Fibroblast of pulmonary artery (primary cell): ENCODE data around the gene SDF4.
"Not testable (repeated sequence)": the region's sequence is repeated elsewhere in the genome, so short reads cannot be mapped to it uniquely, and the experiment has no call there.

Experiments
- DNase-seq: peaks from one replicate; pipeline ENCODE4 v3.0.0-alpha.2; 2010; ENCODE audit warnings: low read depth
- H3K4me3 ChIP-seq: replicated peaks from 2 replicates; pipeline ENCODE4 v1.5.1; 2011; ENCODE audit warnings: low read depth, mild to moderate bottlenecking, control low read depth, low read length, moderate library complexity
- CTCF ChIP-seq: IDR thresholded peaks from 2 replicates; pipeline ENCODE4 v1.5.1; 2011; ENCODE audit warnings: mild to moderate bottlenecking, control low read depth, low read length, inconsistent platforms; ENCODE audit errors: missing control alignments

Gene SDF4

GRCh38 chr1:1254667-1254998 is 22.8 kb upstream of the SDF4 start:
- TF ChIP-seq CTCF, result no peak
- no peak overlapping the region for H3K4me3 ChIP-seq
- DNase-seq, result no peak

DNA sequence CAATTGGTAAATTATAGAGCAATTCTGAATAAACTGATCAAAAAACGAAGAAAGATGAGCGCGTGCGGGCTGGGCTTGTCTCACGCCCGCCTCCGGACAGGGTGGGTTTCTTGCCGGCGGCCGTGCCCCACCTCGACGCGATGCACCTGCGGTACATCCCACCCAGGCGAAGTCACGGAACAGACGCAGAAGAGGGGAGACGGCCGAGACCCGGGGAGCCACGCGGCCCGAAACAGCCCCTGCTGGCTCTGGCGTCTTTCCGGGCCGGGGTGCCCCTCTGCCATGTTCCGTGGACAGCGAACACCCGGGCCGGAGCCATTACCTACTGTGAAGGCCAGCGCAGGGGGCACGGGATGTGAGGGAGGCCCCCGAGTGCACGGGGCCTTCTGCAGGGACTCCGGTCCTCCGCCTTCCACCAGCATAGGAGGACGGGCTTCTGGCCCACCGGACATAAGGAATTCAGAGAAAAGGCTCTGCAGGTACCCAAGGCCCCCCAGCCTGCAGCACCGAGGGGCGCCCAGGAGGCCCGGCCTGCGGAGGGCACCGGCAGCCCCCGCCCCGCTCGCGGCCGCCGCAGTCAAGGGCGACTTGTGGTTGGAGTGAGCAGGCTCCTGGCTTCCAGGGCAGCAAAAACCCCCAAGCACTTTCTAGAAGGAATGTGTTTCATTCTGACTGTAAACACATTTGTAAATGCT is 22.3 kb upstream of the SDF4 start:
- no peak for TF ChIP-seq CTCF

GRCh38 chr1:1253314-1253713 is 21.5 kb upstream of the SDF4 start:
- no peak for TF ChIP-seq CTCF
- no peak for DNase-seq
- no peak overlapping the region for H3K4me3 ChIP-seq

More for the DNA sequence above, 22.3 kb upstream of the SDF4 start:
- no peak overlapping the region for H3K4me3 ChIP-seq
- DNase-seq, result no peak

GRCh38 chr1:1250786-1251284 is 19.0 kb upstream of the SDF4 start:
- DNase-seq, result no peak
- TF ChIP-seq CTCF, result no peak
- H3K4me3 ChIP-seq, result no peak overlapping the region

DNA sequence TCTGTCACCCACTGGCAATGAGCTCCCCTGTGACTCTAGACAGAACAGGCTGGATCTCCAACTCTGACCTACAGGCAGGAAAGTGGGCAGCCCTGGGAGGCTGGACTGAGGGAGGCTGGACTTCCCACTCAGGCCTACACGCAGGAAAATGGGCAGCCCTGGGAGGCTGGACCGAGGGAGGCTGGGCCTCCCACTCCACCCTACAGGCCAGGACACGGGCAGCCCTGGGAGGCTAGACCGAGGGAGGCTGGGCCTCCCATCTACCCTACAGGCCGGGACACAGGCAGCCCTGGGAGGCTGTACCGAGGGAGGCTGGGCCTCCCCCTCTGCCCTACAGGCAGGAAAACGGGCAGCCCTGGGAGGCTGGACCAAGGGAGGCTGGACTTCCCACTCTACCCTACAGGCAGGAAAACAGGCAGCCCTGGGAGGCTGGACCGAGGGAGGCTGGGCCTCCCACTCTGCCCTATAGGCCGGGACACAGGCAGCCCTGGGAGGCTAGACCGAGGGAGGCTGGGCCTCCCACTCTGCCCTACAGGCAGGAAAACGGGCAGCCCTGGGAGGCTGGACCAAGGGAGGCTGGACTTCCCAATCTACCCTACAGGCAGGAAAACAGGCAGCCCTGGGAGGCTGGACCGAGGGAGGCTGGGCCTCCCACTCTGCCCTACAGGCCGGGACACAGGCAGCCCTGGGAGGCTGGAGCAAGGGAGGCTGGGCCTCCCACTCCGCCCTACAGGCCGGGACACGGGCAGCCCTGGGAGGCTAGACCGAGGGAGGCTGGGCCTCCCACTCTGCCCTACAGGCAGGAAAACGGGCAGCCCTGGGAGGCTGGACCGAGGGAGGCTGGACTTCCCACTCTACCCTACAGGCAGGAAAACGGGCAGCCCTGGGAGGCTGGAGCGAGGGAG is 16.5 kb upstream of the SDF4 start:
- DNase-seq, H3K4me3 ChIP-seq: not testable (repeated sequence)

DNA sequence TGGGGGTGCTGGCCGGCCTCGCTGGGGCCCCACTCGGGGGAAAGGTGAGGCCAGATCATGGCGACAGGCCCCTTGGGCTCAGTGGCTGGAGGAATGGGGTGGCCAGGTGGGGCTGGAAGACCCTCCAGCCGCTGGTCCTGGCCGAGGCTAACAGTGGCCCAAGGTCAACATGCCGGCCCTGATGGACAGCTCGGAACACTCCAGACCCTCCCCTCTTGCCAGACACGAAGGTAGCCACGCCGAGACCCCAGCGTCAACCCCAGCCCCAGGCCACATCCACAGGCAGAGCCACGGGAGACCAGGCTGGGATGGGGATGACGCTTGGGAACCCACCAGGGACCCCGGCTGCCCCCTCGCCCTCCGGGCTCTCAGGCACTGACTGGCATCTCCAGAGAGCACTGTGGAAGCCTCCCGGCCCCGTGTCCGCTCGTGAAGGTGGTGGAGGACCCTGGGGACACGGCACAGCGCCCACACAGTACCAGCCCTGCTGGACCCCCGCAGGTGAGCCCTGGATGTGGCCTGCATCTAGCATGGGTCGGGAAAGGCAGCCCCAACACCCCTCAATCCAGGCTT is 15.6 kb upstream of the SDF4 start:
- no peak overlapping the region for H3K4me3 ChIP-seq
- TF ChIP-seq CTCF, result no peak
- no peak for DNase-seq
